HFFc6 (cell line): ENCODE data around the gene FBXL16. TPM values are rescaled to one million over a fixed set of nuclear protein-coding genes. Genes with fewer than 3 reads are reported as not detected.
A peak's percentile ranks its signal among the peaks of the same experiment; 100 is the strongest.
"Not testable (repeated sequence)": the region's sequence is repeated elsewhere in the genome, so short reads cannot be mapped to it uniquely, and the experiment has no call there.

Experiments used
- DNase-seq: peaks from one replicate; pipeline ENCODE4 v3.0.0-alpha.2; 2018
- H3K27ac Mint-ChIP-seq: 2 replicates; pipeline ENCODE4 v1.8.0; 2020; ENCODE audit warnings: mild to moderate bottlenecking, mixed read lengths
- H3K27me3 Mint-ChIP-seq: 2 replicates; pipeline ENCODE4 v1.8.0; 2021; ENCODE audit warnings: mild to moderate bottlenecking, moderate library complexity, mixed read lengths; ENCODE audit not compliant: insufficient read depth
- H3K36me3 Mint-ChIP-seq: 2 replicates; pipeline ENCODE4 v1.8.0; 2021; ENCODE audit warnings: low read depth, mixed read lengths
- H3K4me1 Mint-ChIP-seq: 2 replicates; pipeline ENCODE4 v1.8.0; 2020; ENCODE audit warnings: low read depth, mixed read lengths
- H3K4me3 Mint-ChIP-seq: 2 replicates; pipeline ENCODE4 v1.8.0; 2020; ENCODE audit warnings: mild to moderate bottlenecking, moderate library complexity, mixed read lengths
- H3K9me3 Mint-ChIP-seq: 2 replicates; pipeline ENCODE4 v1.8.0; 2020; ENCODE audit warnings: mild to moderate bottlenecking, mixed read lengths
- CTCF ChIP-seq: fragments of 200-600 bp; sonication (generic); IDR thresholded peaks from 2 replicates; pipeline ENCODE4 v1.5.0; 2021; ENCODE audit warnings: antibody characterized with exemption, mild to moderate bottlenecking
- total RNA-seq, 6 experiments: library from RNA; stranded (reverse); fragmentation: NEBNext Ultra II Directional; extraction: Animal tissue kit (Norgen Biotek cat#: 25700); gene quantifications; 2 replicates in 1 of 6; 3 replicates in 5 of 6; pipeline ENCODE4 v1.2.3, GENCODE V29; 2021

Gene FBXL16
- total RNA-seq, 6 experiments from 2014 or later, result 0.05 TPM; not detected in 5

- H3K27me3 Mint-ChIP-seq, result peaks cover 25% of the 10 kb centered on the region
- H3K36me3 Mint-ChIP-seq, result no peaks in the 10 kb centered on the region
- H3K9me3 Mint-ChIP-seq, result no peaks in the 10 kb centered on the region
These were observed 13.1 kb downstream of the FBXL16 start for GRCh38 chr16:692356-693108.

GRCh38 chr16:691242-691641, 14.4 kb downstream of the FBXL16 start:
- not testable (repeated sequence) for H3K9me3 Mint-ChIP-seq, DNase-seq, H3K27ac Mint-ChIP-seq, H3K36me3 Mint-ChIP-seq
- peaks cover 11% of the 10 kb centered on the region; the same call in 1 of the 2 replicates for H3K4me1 Mint-ChIP-seq
- H3K4me3 Mint-ChIP-seq, result peak overlapping the region; percentile 69; the same call in 1 of the 2 replicates
- H3K27me3 Mint-ChIP-seq, result peaks cover 23% of the 10 kb centered on the region

More at GRCh38 chr16:692356-693108, 13.1 kb downstream of the FBXL16 start:
- H3K27ac Mint-ChIP-seq, result no peak overlapping the region
- DNase-seq, result no peak
- no peak overlapping the region for H3K4me3 Mint-ChIP-seq
- TF ChIP-seq CTCF, result no peak
- peaks cover 11% of the 10 kb centered on the region; the same call in 1 of the 2 replicates for H3K4me1 Mint-ChIP-seq

- peaks cover 9% of the 10 kb centered on the region for H3K36me3 Mint-ChIP-seq
These were observed 16.3 kb downstream of the FBXL16 start for GRCh38 chr16:689175-689897.

GRCh38 chr16:687499-687898, 18.1 kb downstream of the FBXL16 start:
- H3K4me1 Mint-ChIP-seq, result peaks cover 13% of the 10 kb centered on the region; the same call in 1 of the 2 replicates
- no peak for TF ChIP-seq CTCF
- no peak overlapping the region for H3K27ac Mint-ChIP-seq
- H3K9me3 Mint-ChIP-seq, result no peaks in the 10 kb centered on the region
- no peak for DNase-seq
- H3K4me3 Mint-ChIP-seq, result no peak overlapping the region
- H3K27me3 Mint-ChIP-seq, result peaks cover 9% of the 10 kb centered on the region
- peaks cover 10% of the 10 kb centered on the region for H3K36me3 Mint-ChIP-seq

More at GRCh38 chr16:689175-689897, 16.3 kb downstream of the FBXL16 start:
- Mint-ChIP-seq H3K27me3 (peaks cover 17% of the 10 kb centered on the region), H3K4me1 (peaks cover 11% of the 10 kb centered on the region; the same call in 1 of the 2 replicates), H3K4me3 (peak overlapping the region; percentile 93), H3K27ac (peak overlapping the region; percentile 72), H3K9me3 (no peaks in the 10 kb centered on the region)
- no peak for TF ChIP-seq CTCF
- DNase-seq, result no peak

GRCh38 chr16:686459-687260, 18.9 kb downstream of the FBXL16 start:
- Mint-ChIP-seq H3K27ac (no peak overlapping the region), H3K9me3 (no peaks in the 10 kb centered on the region), H3K36me3 (peaks cover 16% of the 10 kb centered on the region), H3K4me1 (peaks cover 17% of the 10 kb centered on the region), H3K27me3 (peaks cover 8% of the 10 kb centered on the region), H3K4me3 (no peak overlapping the region)
- no peak for DNase-seq
- TF ChIP-seq CTCF, result no peak
